ENCODE results near the gene KCNIP4.

DNA sequence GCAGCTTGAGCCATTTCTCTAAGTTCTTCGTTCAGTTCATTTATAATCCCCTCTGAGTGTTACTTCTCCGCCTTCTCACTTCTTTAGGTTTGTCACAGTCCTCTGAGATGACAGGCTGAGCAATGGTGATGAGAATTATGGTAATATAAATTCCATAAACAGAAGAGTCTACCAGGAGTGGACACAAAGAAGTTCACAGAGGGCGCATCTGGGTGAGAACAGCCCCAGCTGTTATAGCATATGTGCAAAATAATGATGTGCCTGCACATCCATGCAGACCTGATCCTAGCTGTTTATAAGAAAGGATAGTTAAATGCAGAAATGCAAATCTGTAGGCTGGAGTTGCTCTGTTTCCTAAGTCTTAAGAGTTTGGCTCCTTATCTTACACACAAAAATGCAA is 377.5 kb downstream of the KCNIP4 start:
- TF ChIP-seq CTCF (IDR thresholded peaks at IDR 0.05) (no peak), POLR2A (IDR thresholded peaks at IDR 0.05) (no peak)
